GM18873 (cell line): Measurements from ENCODE around the gene CRY1.
"Not testable (repeated sequence)": the region's sequence is repeated elsewhere in the genome, so short reads cannot be mapped to it uniquely, and the experiment has no call there.

Experiments used
- ATAC-seq: cut with Tn5 transposase; IDR thresholded peaks from one replicate; pipeline ENCODE4 v1.9.1; 2021; ENCODE audit warnings: mild to moderate bottlenecking, moderate library complexity, moderate number of reproducible peaks; ENCODE audit not compliant: unreplicated experiment, low FRiP score

The CRY1 gene

GRCh38 chr12:107109726-107110719 is 16.7 kb upstream of the CRY1 start:
- ATAC-seq = no peak

- ATAC-seq = no peak
Observed at GRCh38 chr12:107108995-107109508, 15.7 kb upstream of the CRY1 start.

- not testable (repeated sequence) for ATAC-seq
Observed at GRCh38 chr12:107108366-107108765, 15.0 kb upstream of the CRY1 start.

- no peak for ATAC-seq
Observed at GRCh38 chr12:107107381-107107780, 14.0 kb upstream of the CRY1 start.

GRCh38 chr12:107106241-107107025 is 13.1 kb upstream of the CRY1 start:
- ATAC-seq = no peak

- ATAC-seq = no peak
Observed at GRCh38 chr12:107105410-107105703, 12.0 kb upstream of the CRY1 start.

GRCh38 chr12:107103516-107103915 is 10.2 kb upstream of the CRY1 start:
- ATAC-seq = no peak

GRCh38 chr12:107103097-107103496 is 9.7 kb upstream of the CRY1 start:
- no peak for ATAC-seq

GRCh38 chr12:107102294-107102693 is 8.9 kb upstream of the CRY1 start:
- no peak for ATAC-seq

- ATAC-seq = no peak
Observed at GRCh38 chr12:107101651-107102050, 8.3 kb upstream of the CRY1 start.

- no peak for ATAC-seq
Observed at GRCh38 chr12:107099917-107100316, 6.6 kb upstream of the CRY1 start.

- no peak for ATAC-seq
Observed at GRCh38 chr12:107096571-107096970, 3.2 kb upstream of the CRY1 start.

- no peak for ATAC-seq
Observed at GRCh38 chr12:107094183-107094448, 767 bp upstream of the CRY1 start.

- peak; percentile 27 for ATAC-seq
Observed at GRCh38 chr12:107092669-107093416, 506 bp downstream of the CRY1 start.

GRCh38 chr12:107091989-107092641 is 1.2 kb downstream of the CRY1 start:
- no peak for ATAC-seq

GRCh38 chr12:107091381-107091780 is 2.0 kb downstream of the CRY1 start:
- no peak for ATAC-seq

- no peak for ATAC-seq
Observed at GRCh38 chr12:107090711-107091110, 2.6 kb downstream of the CRY1 start.

GRCh38 chr12:107088912-107089311 is 4.4 kb downstream of the CRY1 start:
- ATAC-seq = no peak

- no peak for ATAC-seq
Observed at GRCh38 chr12:107086314-107086713, 7.0 kb downstream of the CRY1 start.

GRCh38 chr12:107081778-107082177 is 11.6 kb downstream of the CRY1 start:
- no peak for ATAC-seq
